ENCODE measurements around the gene ZNF396. TPM values are rescaled to one million over a fixed set of nuclear protein-coding genes. Genes with fewer than 3 reads are reported as not detected.

Gene ZNF396
- total and polyA plus RNA-seq, 2 donors (not counting 1 experiment from before 2014, with no cell fraction given): 0.40 to 3.2 TPM

DNA sequence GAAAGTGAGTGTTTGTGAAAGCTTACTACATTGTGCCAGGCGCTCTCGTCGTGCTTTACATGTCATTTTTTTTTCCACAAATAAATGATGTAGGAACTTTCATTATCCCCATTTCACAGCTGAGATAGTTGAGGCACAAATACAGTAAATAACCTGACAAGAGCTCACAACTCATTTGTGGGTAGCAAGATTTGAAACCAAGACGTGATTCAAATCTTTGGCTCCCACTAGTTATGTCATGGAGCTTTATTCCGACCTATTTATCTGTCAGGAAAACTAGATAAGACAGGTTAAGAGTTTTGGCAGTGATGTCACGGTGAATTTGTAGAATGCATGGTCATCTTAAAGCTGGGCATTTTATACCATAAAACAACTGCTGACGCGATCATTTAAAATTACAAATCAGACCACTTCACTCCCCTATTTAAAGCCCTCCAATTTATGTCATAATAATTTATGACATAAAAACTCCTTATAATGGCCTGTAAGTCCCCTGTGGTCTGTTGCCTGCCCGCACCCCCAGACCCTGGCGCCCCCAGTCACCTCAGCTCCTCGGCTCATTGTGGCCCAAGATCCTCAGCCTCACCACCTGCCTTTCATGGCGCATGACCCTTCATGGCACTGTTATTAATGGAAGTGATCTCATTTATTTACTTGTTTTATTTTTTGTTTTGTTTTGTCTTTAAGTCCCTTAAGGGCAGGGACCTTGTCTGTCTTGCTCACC, 32.2 kb downstream of the ZNF396 start:
- intact Hi-C loops (cut with micrococcal nuclease): loop anchor here (1.0 to 5.0 kb wide), 11 partner anchors 10 to 722 kb away; partner anchors contain the start of genes INO80C, MAPRE2, RMP24 and RPRD1A
- peak overlapping the region; percentile 100 for H3K4me3 Mint-ChIP-seq
- peak; percentile 42 for DNase-seq

More for the DNA sequence above, 32.2 kb downstream of the ZNF396 start:
- H3K79me2 ChIP-seq (ENCODE audit: control insufficient read depth, insufficient read depth, low read length): peaks cover 65% of the 10 kb centered on the region
- Mint-ChIP-seq H3K9me3 (ENCODE audit: insufficient read depth) (no peaks in the 10 kb centered on the region), H3K27me3 (no peaks in the 10 kb centered on the region), H3K4me1 (peaks cover 57% of the 10 kb centered on the region), H3K27ac (peak overlapping the region; percentile 99)
- no peaks in the 10 kb centered on the region for H3K27me3 ChIP-seq (replicated peaks in 1 of 4; ENCODE audit: control extremely low read depth in 1 of 4, control insufficient read depth in 3 of 4, insufficient read depth in 4 of 4, low read length in 3 of 4)
- peaks cover 24 to 32% of the 10 kb centered on the region in 2 donors for H3K4me1 ChIP-seq (ENCODE audit: control insufficient read depth in 2 of 2, insufficient read depth in 2 of 2, low read length in 2 of 2)
- peak overlapping the region; percentile 85 for H3K4me2 ChIP-seq (replicated peaks; ENCODE audit: low read depth, low read length, poor library complexity, severe bottlenecking)
- H3K9ac ChIP-seq (ENCODE audit: low read length): peak overlapping the region; percentile 91
- no peak for ATAC-seq (ENCODE audit: low read depth)
- H3K27ac ChIP-seq (ENCODE audit: low read length in 2 of 2): peak overlapping the region; percentile 99
- H4K20me1 ChIP-seq (ENCODE audit: control insufficient read depth, insufficient read depth, low read length, poor library complexity, severe bottlenecking): peaks cover 31% of the 10 kb centered on the region
- ChIA-PET CTCF (interaction anchor here (0.6 to 3.3 kb wide), 13 partner anchors 10 to 319 kb away, joined by 3 to 22 read pairs (median 5); partner anchors contain the start of genes MAPRE2, ZNF397 and ZSCAN30), POLR2A (interaction anchor here (0.8 to 3.0 kb wide), 8 partner anchors 29 to 305 kb away, joined by 3 to 12 read pairs (median 5); partner anchors contain the start of genes INO80C, MAPRE2, ZNF397 and ZSCAN30)
- peaks cover 5 to 10% of the 10 kb centered on the region in 2 experiments for H3K36me3 ChIP-seq (replicated peaks in 1 of 2; ENCODE audit: control extremely low read depth in 1 of 2, control insufficient read depth in 1 of 2, extremely low read depth in 1 of 2, insufficient read depth in 2 of 2, low read length in 1 of 2)
- no CpG with 5 or more reads among the region's 12 CpGs for WGBS (ENCODE audit: insufficient coverage)
- H2AFZ ChIP-seq (ENCODE audit: insufficient read depth, low read depth, low read length, poor library complexity, severe bottlenecking): peak overlapping the region; percentile 68
- H3K4me3 ChIP-seq (ENCODE audit: control extremely low read depth in 1 of 5, extremely low read depth in 1 of 5, insufficient read depth in 1 of 5, low read depth in 2 of 5, low read length in 4 of 5): peak overlapping the region; percentile 84 to 99 (median 97)
- no peaks in the 10 kb centered on the region for H3K9me3 ChIP-seq (ENCODE audit: control extremely low read depth in 1 of 3, control insufficient read depth in 2 of 3, insufficient read depth in 1 of 3, low read length in 2 of 3)
- TF ChIP-seq, protein P1, sequence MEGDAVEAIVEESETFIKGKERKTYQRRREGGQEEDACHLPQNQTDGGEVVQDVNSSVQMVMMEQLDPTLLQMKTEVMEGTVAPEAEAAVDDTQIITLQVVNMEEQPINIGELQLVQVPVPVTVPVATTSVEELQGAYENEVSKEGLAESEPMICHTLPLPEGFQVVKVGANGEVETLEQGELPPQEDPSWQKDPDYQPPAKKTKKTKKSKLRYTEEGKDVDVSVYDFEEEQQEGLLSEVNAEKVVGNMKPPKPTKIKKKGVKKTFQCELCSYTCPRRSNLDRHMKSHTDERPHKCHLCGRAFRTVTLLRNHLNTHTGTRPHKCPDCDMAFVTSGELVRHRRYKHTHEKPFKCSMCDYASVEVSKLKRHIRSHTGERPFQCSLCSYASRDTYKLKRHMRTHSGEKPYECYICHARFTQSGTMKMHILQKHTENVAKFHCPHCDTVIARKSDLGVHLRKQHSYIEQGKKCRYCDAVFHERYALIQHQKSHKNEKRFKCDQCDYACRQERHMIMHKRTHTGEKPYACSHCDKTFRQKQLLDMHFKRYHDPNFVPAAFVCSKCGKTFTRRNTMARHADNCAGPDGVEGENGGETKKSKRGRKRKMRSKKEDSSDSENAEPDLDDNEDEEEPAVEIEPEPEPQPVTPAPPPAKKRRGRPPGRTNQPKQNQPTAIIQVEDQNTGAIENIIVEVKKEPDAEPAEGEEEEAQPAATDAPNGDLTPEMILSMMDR (IDR thresholded peaks at IDR 0.05): no peak
- no peak for TF ChIP-seq EZH2 (IDR thresholded peaks at IDR 0.05; ENCODE audit: borderline replicate concordance, insufficient read depth, low read depth, low read length, poor library complexity, severe bottlenecking)

Measured in B cell (primary cell).